Measurements from ENCODE around the gene GPC4. TPM values are rescaled to one million over a fixed set of nuclear protein-coding genes. Genes with fewer than 3 reads are reported as not detected.

The GPC4 gene
- total RNA-seq, 1 donor from 2014 or later, result 1.2 TPM

Other genes with a start within 250 kb of the GPC4 start
- not detected in 2 replicates for gene TFDP3, start 197.1 kb downstream of the GPC4 start, total RNA-seq

Data from myocyte (in vitro differentiated cells).